ENCODE data around the gene KNOP1.

The KNOP1 gene, protein sequence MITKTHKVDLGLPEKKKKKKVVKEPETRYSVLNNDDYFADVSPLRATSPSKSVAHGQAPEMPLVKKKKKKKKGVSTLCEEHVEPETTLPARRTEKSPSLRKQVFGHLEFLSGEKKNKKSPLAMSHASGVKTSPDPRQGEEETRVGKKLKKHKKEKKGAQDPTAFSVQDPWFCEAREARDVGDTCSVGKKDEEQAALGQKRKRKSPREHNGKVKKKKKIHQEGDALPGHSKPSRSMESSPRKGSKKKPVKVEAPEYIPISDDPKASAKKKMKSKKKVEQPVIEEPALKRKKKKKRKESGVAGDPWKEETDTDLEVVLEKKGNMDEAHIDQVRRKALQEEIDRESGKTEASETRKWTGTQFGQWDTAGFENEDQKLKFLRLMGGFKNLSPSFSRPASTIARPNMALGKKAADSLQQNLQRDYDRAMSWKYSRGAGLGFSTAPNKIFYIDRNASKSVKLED

DNA sequence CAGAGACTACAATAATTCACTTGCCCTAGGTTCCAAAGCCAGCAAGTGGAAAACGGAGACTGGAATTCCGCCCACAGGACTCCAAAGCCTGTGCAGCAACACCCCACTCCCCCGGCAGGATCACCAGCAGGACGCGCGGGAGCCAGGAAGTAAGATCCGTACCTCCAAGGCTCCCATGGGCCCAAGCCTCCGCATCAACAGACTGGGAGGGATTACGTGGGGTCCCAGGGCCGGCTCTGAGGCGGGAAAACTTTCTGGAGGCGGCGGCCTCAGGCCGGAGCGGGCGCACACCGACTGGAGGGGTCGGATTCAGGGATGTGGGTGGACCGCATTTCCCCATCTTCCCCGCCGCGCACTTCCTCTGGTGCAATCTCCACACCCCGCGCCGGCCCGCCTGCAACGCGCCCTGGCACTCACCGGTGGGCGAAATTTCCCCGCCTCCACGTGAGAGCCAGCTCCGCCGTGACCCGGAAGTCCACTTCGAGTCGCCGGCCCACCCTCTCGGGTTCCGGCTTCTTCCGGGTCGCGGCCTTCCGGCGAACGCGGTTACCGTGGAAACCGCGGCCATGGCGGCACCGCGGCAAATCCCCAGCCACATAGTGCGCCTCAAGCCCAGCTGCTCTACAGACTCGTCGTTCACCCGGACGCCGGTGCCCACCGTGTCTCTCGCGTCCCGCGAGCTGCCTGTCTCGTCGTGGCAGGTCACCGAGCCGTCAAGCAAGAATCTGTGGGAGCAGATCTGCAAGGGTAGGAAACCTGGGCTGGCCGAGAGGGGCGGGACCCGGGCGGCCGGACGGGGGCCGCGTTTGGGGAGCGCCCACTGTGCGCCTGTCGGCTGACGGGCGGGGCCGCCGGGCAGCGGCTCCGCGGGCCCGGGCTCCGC is at the start of gene KNOP1, which contains the start of gene IQCK:
TSS of gene KNOP1 (minus strand) at position 487 of the 883 bp plus-strand sequence. CDS start 3,192 bp downstream, outside the sequence.
TSS of gene IQCK (plus strand) at position 531 of the 883 bp plus-strand sequence. CDS start at position 567, 36 bp downstream.
- Mint-ChIP-seq H3K4me1 (peaks cover 17% of the 10 kb centered on the region), H3K9me3 (peaks cover 2% of the 10 kb centered on the region), H3K36me3 (peaks cover 10% of the 10 kb centered on the region), H3K4me3 (peak within 1 kb of the TSS; percentile 97), H3K27me3 (no peaks in the 10 kb centered on the region), H3K27ac (peak within 1 kb of the TSS; percentile 83)
- DNase-seq (ENCODE audit: low spot score in 2 of 2) (peak; percentile 76 to 84), ATAC-seq (ENCODE audit: low read depth) (peak; percentile 98)

DNA sequence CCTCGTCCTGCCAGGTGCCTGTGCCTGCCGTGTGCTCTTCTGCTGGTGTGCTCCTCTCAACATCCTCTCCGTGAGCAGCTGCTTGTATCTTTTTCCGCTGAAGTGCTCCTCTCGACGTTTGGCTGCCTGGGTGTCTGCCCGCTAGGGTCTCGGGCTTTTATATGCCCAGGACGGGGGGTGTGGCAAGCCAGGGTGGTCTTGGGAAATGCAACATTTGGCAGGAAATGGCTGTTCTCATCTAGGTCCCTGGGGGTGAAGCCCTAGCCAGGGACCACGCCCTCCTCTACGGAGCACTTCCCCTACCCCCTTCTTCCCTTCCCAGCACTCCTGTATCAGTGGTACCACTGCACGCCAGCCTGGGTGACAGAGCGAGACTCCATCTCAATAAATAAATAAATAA is 49.5 kb upstream of the KNOP1 start:
- peaks cover 9% of the 10 kb centered on the region for H3K36me3 Mint-ChIP-seq
- H3K9me3 Mint-ChIP-seq: peaks cover 11% of the 10 kb centered on the region
- H3K4me1 Mint-ChIP-seq: no peaks in the 10 kb centered on the region
- no peak overlapping the region for H3K4me3 Mint-ChIP-seq
- no peak overlapping the region for H3K27ac Mint-ChIP-seq
- DNase-seq (ENCODE audit: low spot score in 2 of 2) (no peak), ATAC-seq (ENCODE audit: low read depth) (no peak)
- peaks cover 4% of the 10 kb centered on the region for H3K27me3 Mint-ChIP-seq

DNA sequence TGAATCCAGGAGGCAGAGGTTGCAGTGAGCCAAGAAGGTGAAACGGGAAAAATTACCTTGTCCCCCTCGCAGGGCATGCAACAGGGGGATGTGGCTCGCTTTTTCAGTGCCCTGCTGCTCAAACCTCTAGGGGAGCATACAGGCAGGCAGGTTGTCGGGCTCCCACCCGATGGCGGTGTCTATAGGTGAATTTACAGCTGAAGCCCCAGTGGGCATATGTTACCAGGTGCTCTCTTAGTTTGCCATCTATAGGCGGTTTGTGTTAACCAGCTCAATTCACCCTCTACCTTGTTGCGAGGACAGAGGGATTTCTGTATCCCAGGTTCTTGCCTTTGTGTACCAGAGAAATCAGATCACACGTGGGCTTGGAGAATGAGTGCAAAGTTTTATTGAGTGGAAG is 49.0 kb upstream of the KNOP1 start:
- Mint-ChIP-seq H3K27me3 (peaks cover 4% of the 10 kb centered on the region), H3K9me3 (peaks cover 11% of the 10 kb centered on the region), H3K4me1 (no peaks in the 10 kb centered on the region), H3K4me3 (no peak overlapping the region), H3K36me3 (peaks cover 9% of the 10 kb centered on the region), H3K27ac (no peak overlapping the region)
- no peak for ATAC-seq (ENCODE audit: low read depth)
- DNase-seq (ENCODE audit: low spot score in 2 of 2): no peak

DNA sequence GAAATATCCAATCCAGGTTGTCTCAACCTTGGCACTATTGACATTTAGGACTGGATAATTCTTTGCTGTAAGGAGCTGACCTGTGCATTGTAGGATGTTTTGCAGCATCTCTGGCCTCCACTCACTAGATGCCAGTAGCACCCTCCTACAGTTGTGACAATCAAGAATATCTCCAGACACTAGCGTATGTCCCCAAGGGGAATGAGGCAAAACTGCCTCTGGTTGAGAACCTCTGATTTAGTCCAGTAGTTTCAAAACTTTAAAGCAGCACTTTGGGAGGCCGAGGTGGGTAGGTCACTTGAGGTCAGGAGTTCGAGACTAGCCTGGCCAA is 48.5 kb upstream of the KNOP1 start:
- DNase-seq (ENCODE audit: low spot score in 2 of 2) (no peak), ATAC-seq (ENCODE audit: low read depth) (no peak)
- Mint-ChIP-seq H3K27me3 (peaks cover 4% of the 10 kb centered on the region), H3K27ac (no peak overlapping the region), H3K36me3 (peaks cover 9% of the 10 kb centered on the region), H3K4me1 (no peaks in the 10 kb centered on the region), H3K4me3 (no peak overlapping the region), H3K9me3 (peaks cover 11% of the 10 kb centered on the region)

DNA sequence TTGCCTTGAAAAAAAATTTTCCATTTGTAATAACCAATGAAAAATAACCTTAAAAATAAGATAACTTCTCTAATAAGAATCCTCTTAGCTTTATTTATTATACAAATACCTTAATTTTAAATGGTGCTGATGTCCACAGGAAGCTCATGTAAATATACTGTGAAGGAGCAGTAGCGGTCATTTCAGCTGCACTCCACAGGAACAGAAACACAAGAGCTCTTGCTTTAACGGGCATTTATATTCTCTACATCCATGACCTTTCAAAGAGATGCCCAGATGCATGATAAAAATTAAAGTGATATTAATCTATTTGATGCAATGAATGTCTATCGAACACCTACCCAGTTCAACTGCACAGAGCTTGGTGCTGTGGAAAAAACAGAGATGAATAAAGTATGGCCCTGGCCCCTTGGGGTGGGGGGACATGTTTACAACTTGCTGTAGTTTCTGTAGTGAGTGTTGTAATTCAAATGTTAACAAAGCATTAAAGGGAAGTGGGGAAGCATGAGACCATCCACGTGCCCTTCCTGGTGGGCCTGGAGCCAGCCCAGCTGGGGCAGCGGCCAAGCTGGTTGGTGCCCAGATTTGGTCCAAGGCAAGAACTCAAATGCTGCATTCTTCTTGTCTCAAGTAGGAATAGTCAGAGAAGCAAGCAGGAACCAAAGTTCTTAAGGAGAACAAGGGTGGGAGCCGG is 48.0 kb upstream of the KNOP1 start:
- peaks cover 11% of the 10 kb centered on the region for H3K9me3 Mint-ChIP-seq
- H3K27me3 Mint-ChIP-seq: peaks cover 4% of the 10 kb centered on the region
- H3K4me1 Mint-ChIP-seq: no peaks in the 10 kb centered on the region
- ATAC-seq (ENCODE audit: low read depth): no peak
- DNase-seq (ENCODE audit: low spot score in 2 of 2): no peak
- H3K27ac Mint-ChIP-seq: no peak overlapping the region
- peaks cover 9% of the 10 kb centered on the region for H3K36me3 Mint-ChIP-seq
- H3K4me3 Mint-ChIP-seq: no peak overlapping the region

DNA sequence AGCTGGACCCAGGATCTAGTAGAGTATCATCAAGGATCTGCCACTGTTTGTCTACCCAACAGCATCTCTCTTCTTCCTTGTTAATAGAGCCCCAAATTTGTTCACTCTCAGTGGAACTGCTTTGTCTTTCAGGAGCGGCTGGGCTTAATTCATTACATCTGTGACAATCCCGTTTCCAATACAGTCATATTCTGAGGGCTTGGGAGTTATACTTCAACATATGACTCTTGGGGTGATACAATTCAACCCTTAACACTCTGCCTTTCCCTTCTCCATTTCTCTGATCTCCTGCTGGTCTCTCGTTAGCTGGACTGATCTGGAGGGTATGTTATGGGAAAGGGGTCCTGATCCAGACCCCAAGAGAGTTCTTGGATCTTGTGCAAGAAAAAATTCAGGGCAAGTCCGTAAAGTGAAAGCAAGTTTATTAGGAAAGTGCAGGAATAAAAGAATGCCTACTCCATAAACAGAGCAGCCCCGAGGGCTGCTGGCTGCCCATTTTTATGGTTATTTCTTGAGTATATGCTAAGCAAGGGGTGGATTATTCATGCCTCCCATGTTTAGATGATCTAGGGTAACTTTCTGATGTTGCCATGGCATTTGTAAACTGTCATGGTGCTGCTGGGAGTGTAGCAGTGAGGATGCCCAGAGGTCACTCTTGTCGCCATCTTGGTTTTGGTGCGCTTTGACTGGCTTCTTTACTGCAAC is 42.5 kb upstream of the KNOP1 start:
- ATAC-seq (ENCODE audit: low read depth): no peak
- H3K27ac Mint-ChIP-seq: no peak overlapping the region

DNA sequence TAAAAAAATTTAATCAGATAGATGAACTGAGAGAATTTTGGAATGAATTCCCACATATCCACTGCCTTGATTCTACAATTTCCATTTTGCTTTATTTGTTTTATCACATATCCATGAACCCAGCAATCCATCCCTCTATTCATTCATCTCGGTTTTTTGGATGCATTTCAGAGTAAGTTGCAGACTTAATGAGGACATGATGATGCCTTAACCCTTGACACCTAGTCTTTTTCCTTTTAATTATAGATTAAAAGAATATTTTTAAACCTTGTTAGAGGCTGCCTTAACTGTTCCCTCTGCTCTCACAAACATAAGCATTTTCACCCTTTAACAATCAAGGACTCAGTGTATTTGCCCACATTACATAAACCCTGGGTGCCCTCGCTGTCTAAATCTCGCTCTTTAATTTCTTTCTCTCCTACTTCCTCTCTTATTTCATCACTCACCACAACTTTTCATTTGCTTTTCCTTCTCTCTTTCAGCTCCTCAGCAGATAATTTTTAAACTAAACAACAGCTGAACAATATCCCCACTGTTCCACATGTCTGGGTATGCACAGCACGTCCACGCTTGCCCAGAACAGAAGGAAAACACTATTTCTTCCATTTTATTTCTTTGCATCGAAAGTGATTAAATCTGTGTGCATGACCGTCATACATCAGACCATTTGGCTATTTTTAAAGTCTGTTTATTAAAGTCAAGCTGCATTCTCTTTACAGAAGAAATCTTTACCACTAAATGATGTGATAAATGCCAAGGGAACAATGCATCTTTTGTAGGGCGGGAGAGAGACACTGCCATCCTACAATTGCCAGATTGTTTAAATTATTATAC is 40.0 kb upstream of the KNOP1 start:
- ATAC-seq (ENCODE audit: low read depth) (no peak), DNase-seq (ENCODE audit: low spot score in 2 of 2) (no peak)
- no peaks in the 10 kb centered on the region for H3K9me3 Mint-ChIP-seq
- no peak overlapping the region for H3K4me3 Mint-ChIP-seq
- no peaks in the 10 kb centered on the region for H3K4me1 Mint-ChIP-seq
- H3K36me3 Mint-ChIP-seq: no peaks in the 10 kb centered on the region
- H3K27me3 Mint-ChIP-seq: peaks cover 2% of the 10 kb centered on the region
- no peak overlapping the region for H3K27ac Mint-ChIP-seq

More for the DNA sequence above, 42.5 kb upstream of the KNOP1 start:
- DNase-seq (ENCODE audit: low spot score in 2 of 2): no peak
- Mint-ChIP-seq H3K4me1 (no peaks in the 10 kb centered on the region), H3K27me3 (peaks cover 2% of the 10 kb centered on the region), H3K4me3 (no peak overlapping the region), H3K9me3 (no peaks in the 10 kb centered on the region), H3K36me3 (no peaks in the 10 kb centered on the region)

DNA sequence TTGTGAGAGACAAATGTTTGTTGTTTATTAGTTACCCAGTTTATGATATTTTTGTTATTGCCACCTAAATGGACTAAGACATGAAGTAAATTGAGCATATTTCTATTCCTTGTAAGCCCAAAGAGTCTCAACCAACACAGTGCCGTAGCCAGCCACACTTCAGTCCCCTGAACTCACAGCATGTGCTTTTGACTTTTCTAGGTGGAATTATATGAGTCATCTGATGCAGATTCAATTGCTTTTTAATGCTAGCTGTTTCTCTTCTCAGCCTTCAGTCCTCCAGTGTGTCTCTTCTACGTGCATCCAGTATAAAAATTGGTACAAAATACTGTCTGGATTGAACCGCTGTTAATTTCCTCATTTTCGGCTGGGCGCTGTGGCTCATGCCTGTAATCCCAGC is 39.0 kb upstream of the KNOP1 start:
- H3K4me1 Mint-ChIP-seq: no peaks in the 10 kb centered on the region
- no peaks in the 10 kb centered on the region for H3K36me3 Mint-ChIP-seq
- no peak for DNase-seq (ENCODE audit: low spot score in 2 of 2)
- no peak for ATAC-seq (ENCODE audit: low read depth)
- peaks cover 2% of the 10 kb centered on the region for H3K27me3 Mint-ChIP-seq
- no peak overlapping the region for H3K27ac Mint-ChIP-seq
- H3K4me3 Mint-ChIP-seq: no peak overlapping the region
- H3K9me3 Mint-ChIP-seq: no peaks in the 10 kb centered on the region

DNA sequence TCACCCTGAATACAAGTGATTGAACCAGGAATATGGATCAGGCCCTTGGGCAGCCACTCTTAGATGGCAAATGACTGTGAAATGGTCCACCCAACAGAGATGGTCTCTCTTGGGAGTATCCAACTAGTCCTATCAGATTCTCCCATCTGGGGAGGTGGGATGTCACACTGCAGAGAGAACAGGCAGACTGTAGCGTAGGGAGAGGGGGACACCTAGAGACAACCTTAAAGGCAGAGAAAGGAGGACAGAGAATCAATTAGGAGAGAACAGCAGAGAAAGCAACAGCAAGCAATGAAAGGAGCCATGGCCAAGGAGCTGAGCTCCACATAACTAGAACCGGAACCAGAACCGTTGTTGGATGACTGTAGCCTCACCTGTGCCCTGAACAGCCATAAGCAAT is 37.2 kb upstream of the KNOP1 start:
- ATAC-seq (ENCODE audit: low read depth) (no peak), DNase-seq (ENCODE audit: low spot score in 2 of 2) (no peak)
- Mint-ChIP-seq H3K27ac (no peak overlapping the region), H3K36me3 (no peaks in the 10 kb centered on the region), H3K27me3 (peaks cover 2% of the 10 kb centered on the region), H3K9me3 (no peaks in the 10 kb centered on the region), H3K4me3 (no peak overlapping the region), H3K4me1 (no peaks in the 10 kb centered on the region)

DNA sequence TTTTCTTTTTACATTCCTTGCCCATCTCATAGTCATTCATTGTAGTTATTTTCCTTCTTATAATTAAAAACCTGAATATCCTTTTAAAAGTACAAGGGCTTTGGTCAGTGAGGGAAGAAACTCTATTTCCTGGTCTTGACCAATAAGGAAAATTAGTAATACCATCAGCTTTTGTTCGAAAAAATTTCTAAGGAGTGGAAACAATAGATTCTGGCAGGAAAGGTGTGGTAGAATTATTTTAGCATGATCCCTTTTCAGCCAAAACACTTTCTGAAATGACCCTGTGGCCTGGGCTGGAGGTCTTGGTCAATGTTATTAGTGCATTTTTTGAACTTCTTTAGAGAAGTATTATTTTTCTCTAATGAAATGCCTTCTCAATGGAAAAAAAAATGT is 36.6 kb upstream of the KNOP1 start:
- Mint-ChIP-seq H3K4me1 (no peaks in the 10 kb centered on the region), H3K27ac (no peak overlapping the region)
- no peak for ATAC-seq (ENCODE audit: low read depth)

DNA sequence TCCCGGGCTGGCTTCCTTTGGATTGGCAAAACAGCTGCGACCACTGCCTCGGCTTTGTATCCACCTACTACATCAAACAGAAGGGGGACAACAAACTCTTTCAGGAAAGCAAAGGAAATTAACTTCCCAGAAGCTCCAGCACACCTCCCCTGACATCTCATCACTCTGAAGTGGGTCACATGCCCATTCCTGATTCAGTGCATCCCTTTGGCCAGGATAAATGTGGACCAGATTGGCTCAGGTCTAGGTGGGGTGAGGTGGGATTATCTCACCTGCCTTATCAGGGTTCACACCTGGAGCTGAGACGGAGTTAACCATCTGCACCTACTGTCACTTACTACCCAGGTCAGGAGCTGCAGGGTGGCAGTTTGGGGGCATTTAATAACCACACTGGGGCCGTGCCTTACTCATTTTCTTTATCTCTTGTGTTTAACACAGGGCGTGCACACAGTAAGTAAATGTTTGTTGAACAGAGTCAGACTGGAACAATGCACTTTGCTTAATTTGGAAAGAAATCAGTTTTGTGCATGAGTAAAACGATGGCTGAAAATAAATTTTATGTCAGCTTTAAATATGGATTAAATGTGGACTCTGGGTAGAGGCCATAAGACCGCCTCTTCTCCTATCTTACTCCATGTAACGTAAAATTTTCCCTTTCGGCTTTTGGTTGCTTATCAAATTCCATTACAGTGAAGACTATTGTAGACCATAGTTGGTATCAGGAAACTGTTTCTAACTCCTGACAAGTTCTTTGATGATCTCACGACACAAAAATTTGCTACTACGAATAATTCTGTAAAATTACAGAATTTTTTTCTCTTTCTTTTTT is 36.0 kb upstream of the KNOP1 start:
- Mint-ChIP-seq H3K27ac (no peak overlapping the region), H3K36me3 (no peaks in the 10 kb centered on the region), H3K9me3 (no peaks in the 10 kb centered on the region), H3K4me3 (no peak overlapping the region), H3K4me1 (no peaks in the 10 kb centered on the region), H3K27me3 (peaks cover 2% of the 10 kb centered on the region)
- ATAC-seq (ENCODE audit: low read depth) (no peak), DNase-seq (ENCODE audit: low spot score in 2 of 2) (no peak)

More for the DNA sequence above, 36.6 kb upstream of the KNOP1 start:
- DNase-seq (ENCODE audit: low spot score in 2 of 2): no peak
- Mint-ChIP-seq H3K9me3 (no peaks in the 10 kb centered on the region), H3K36me3 (no peaks in the 10 kb centered on the region), H3K4me3 (no peak overlapping the region), H3K27me3 (peaks cover 2% of the 10 kb centered on the region)

Measured in memory B cell (primary cell).